Small intestine (tissue), 7 donors: Measurements from ENCODE around the gene GREB1. TPM values are rescaled to one million over a fixed set of nuclear protein-coding genes. Genes with fewer than 3 reads are reported as not detected.

Source experiments
- DNase-seq, 2 donors: peaks; one replicate each; pipeline versions ENCODE4 v3.0.0 to v3.0.0-alpha.2; 2013
- FAIRE-seq: peaks from 2 replicates; lab custom pipeline; 2012; peaks lifted over from hg19 to GRCh38; lab: Jason Lieb, UNC
- H3K27ac ChIP-seq, 3 donors: one replicate each; pipeline ENCODE4 v1.5.1; 2013; ENCODE audit warnings: low read length in 2 of 3, mild to moderate bottlenecking in 2 of 3, control low read depth in 1 of 3, inconsistent platforms in 1 of 3, low read depth in 1 of 3, moderate library complexity in 1 of 3
- H3K27me3 ChIP-seq, 3 donors: one replicate each; pipeline ENCODE4 v1.6.1; 2013; ENCODE audit warnings: low read length in 3 of 3, inconsistent platforms in 1 of 3; ENCODE audit not compliant: control insufficient read depth in 3 of 3, insufficient read depth in 3 of 3
- H3K36me3 ChIP-seq, 3 donors: one replicate each; pipeline ENCODE4 v1.6.1; 2013; ENCODE audit warnings: low read length in 3 of 3, inconsistent platforms in 1 of 3, low read depth in 1 of 3, mild to moderate bottlenecking in 1 of 3, moderate library complexity in 1 of 3; ENCODE audit not compliant: control insufficient read depth in 3 of 3, insufficient read depth in 2 of 3
- H3K4me1 ChIP-seq, 3 donors: one replicate each; pipeline ENCODE4 v1.6.1; 2013; ENCODE audit warnings: low read length in 2 of 3, inconsistent platforms in 1 of 3, low read depth in 1 of 3, mild to moderate bottlenecking in 1 of 3, moderate library complexity in 1 of 3; ENCODE audit not compliant: control insufficient read depth in 3 of 3, insufficient read depth in 2 of 3
- H3K4me3 ChIP-seq, 3 donors: one replicate each; pipeline ENCODE4 v1.5.1; 2013; ENCODE audit warnings: low read length in 3 of 3, control low read depth in 1 of 3, inconsistent platforms in 1 of 3, low read depth in 1 of 3, mild to moderate bottlenecking in 1 of 3, moderate library complexity in 1 of 3
- H3K9me3 ChIP-seq, 2 donors: one replicate each; pipeline ENCODE4 v1.6.1; 2013; ENCODE audit warnings: low read depth in 1 of 2, low read length in 1 of 2; ENCODE audit not compliant: control insufficient read depth in 2 of 2, insufficient read depth in 1 of 2
- WGBS, 3 donors: extraction: QIAGEN DNeasy Blood & Tissue Kit; methylation state at CpG; one replicate each; pipeline ENCODE4 v1.1.7; 2013; 5-methylcytosine and 5-hydroxymethylcytosine counted together
- polyA plus RNA-seq, 4 donors: library from polyadenylated mRNA; stranded (reverse) in 3 of 4; unstranded in 1 of 4; fragments of 200-250 nt in 3 of 4; fragments of 120-200 nt in 1 of 4; gene quantifications; one replicate each; pipeline versions ENCODE4 v1.2.1 to v1.2.3, GENCODE V29; 2013
- donor health status: healthy with polysubstance abuse.
- donor health status: control.
- donor health status: control.
- donor health status: Bipolar disorder and iron deficiency.
- donor health status: healthy.

GREB1 gene
- polyA plus RNA-seq, 4 donors, result 0.76 to 1.8 (median 1.4) TPM; not detected in 1

GRCh38 chr2:11665510-11666362 is 131.9 kb downstream of the GREB1 start:
- H3K4me3 ChIP-seq, result no peak overlapping the region
- no peaks in the 10 kb centered on the region for H3K36me3 ChIP-seq
- H3K27ac ChIP-seq, result no peak overlapping the region
- H3K4me1 ChIP-seq, result no peaks in the 10 kb centered on the region
- WGBS, 3 donors, result 74 to 80% (median 77%) methylated on average over 10 of the region's 10 CpGs
- H3K27me3 ChIP-seq, result peaks cover 0 to 18% (median 0%) of the 10 kb centered on the region in 3 donors
- DNase-seq (no peak), FAIRE-seq (no peak)
- H3K9me3 ChIP-seq, result peaks cover 0 to 4% of the 10 kb centered on the region in 2 donors

- H3K36me3 ChIP-seq, result no peaks in the 10 kb centered on the region
- H3K27me3 ChIP-seq, result peaks cover 0 to 24% (median 0%) of the 10 kb centered on the region in 3 donors
- DNase-seq (no peak), FAIRE-seq (no peak)
- no peaks in the 10 kb centered on the region for H3K4me1 ChIP-seq
- no peak overlapping the region for H3K27ac ChIP-seq
- no peak overlapping the region for H3K4me3 ChIP-seq
- 73 to 81% (median 74%) methylated on average over 3 of the region's 3 CpGs for WGBS, 3 donors
- peaks cover 0 to 2% of the 10 kb centered on the region in 2 donors for H3K9me3 ChIP-seq
These were observed 133.3 kb downstream of the GREB1 start for GRCh38 chr2:11667194-11667593.

GRCh38 chr2:11667866-11668637 is 134.2 kb downstream of the GREB1 start:
- Histone ChIP-seq H3K4me1 (no peaks in the 10 kb centered on the region), H3K4me3 (no peak overlapping the region), H3K9me3 (no peaks in the 10 kb centered on the region), H3K27me3 (peaks cover 0 to 24% (median 0%) of the 10 kb centered on the region in 3 donors), H3K36me3 (no peaks in the 10 kb centered on the region), H3K27ac (no peak overlapping the region)
- no peak for DNase-seq
- 71 to 77% (median 74%) methylated on average over 16 of the region's 16 CpGs for WGBS, 3 donors
- no peak for FAIRE-seq

GRCh38 chr2:11669454-11670291 is 135.8 kb downstream of the GREB1 start, which contains the start of gene NTSR2:
TSS of gene NTSR2 (minus strand) at chr2:11670195. CDS start at chr2:11670129, 66 bp downstream.
- Histone ChIP-seq H3K36me3 (no peaks in the 10 kb centered on the region), H3K27ac (no peak within 1 kb of the TSS), H3K4me1 (no peaks in the 10 kb centered on the region), H3K27me3 (peaks cover 0 to 24% (median 0%) of the 10 kb centered on the region in 3 donors), H3K4me3 (no peak within 1 kb of the TSS), H3K9me3 (no peaks in the 10 kb centered on the region)
- FAIRE-seq (no peak), DNase-seq (peak; percentile 54 to 83)
- 22 to 31% (median 29%) methylated on average over 76 to 93 of the region's 93 CpGs for WGBS, 3 donors

GRCh38 chr2:11672407-11672806 is 138.6 kb downstream of the GREB1 start:
- H3K27me3 ChIP-seq, result peaks cover 0 to 51% (median 12%) of the 10 kb centered on the region in 3 donors
- H3K9me3 ChIP-seq, result peaks cover 0 to 2% of the 10 kb centered on the region in 2 donors
- no peak for DNase-seq
- H3K4me1 ChIP-seq, result no peaks in the 10 kb centered on the region
- no peaks in the 10 kb centered on the region for H3K36me3 ChIP-seq
- 63 to 78% (median 65%) methylated on average over 3 of the region's 3 CpGs for WGBS, 3 donors
- FAIRE-seq, result no peak
- H3K27ac ChIP-seq, result no peak overlapping the region
- H3K4me3 ChIP-seq, result no peak overlapping the region

GRCh38 chr2:11674983-11675382 is 141.1 kb downstream of the GREB1 start:
- Histone ChIP-seq H3K36me3 (no peaks in the 10 kb centered on the region), H3K27ac (no peak overlapping the region), H3K4me3 (no peak overlapping the region), H3K27me3 (peaks cover 0 to 51% (median 16%) of the 10 kb centered on the region in 3 donors), H3K9me3 (peaks cover 0 to 2% of the 10 kb centered on the region in 2 donors), H3K4me1 (no peaks in the 10 kb centered on the region)
- 73 to 77% (median 75%) methylated on average over 10 of the region's 10 CpGs for WGBS, 3 donors
- DNase-seq (no peak), FAIRE-seq (no peak)

GRCh38 chr2:11675423-11676112 is 141.7 kb downstream of the GREB1 start:
- H3K4me1 ChIP-seq, result peaks cover 0 to 5% (median 0%) of the 10 kb centered on the region in 3 donors
- no peak for FAIRE-seq

More at GRCh38 chr2:11675423-11676112, 141.7 kb downstream of the GREB1 start:
- WGBS, 3 donors, result 69 to 79% (median 72%) methylated on average over 3 of the region's 3 CpGs
- Histone ChIP-seq H3K36me3 (no peaks in the 10 kb centered on the region), H3K4me3 (no peak overlapping the region), H3K27ac (no peak overlapping the region), H3K27me3 (peaks cover 0 to 45% (median 16%) of the 10 kb centered on the region in 3 donors), H3K9me3 (peaks cover 0 to 2% of the 10 kb centered on the region in 2 donors)
- DNase-seq, result no peak
